GM21737 (cell line): ENCODE results near the gene ICAM1.
A peak's percentile ranks its signal among the peaks of the same experiment; 100 is the strongest.
"Not testable (repeated sequence)": the region's sequence is repeated elsewhere in the genome, so short reads cannot be mapped to it uniquely, and the experiment has no call there.

ENCODE experiments used
- ATAC-seq: cut with Tn5 transposase; IDR thresholded peaks from one replicate; pipeline ENCODE4 v1.9.1; 2021; ENCODE audit warnings: mild to moderate bottlenecking, moderate library complexity; ENCODE audit not compliant: unreplicated experiment

The ICAM1 gene

GRCh38 chr19:10270616-10271394, at the start of gene ICAM1:
ICAM1 (plus strand) TSS chr19:10271120; CDS start chr19:10271160, 40 bp downstream.
- no peak for ATAC-seq

GRCh38 chr19:10222201-10222890, 48.6 kb upstream of the ICAM1 start:
- ATAC-seq: no peak

GRCh38 chr19:10223488-10224213, 47.3 kb upstream of the ICAM1 start:
- ATAC-seq: no peak

DNA sequence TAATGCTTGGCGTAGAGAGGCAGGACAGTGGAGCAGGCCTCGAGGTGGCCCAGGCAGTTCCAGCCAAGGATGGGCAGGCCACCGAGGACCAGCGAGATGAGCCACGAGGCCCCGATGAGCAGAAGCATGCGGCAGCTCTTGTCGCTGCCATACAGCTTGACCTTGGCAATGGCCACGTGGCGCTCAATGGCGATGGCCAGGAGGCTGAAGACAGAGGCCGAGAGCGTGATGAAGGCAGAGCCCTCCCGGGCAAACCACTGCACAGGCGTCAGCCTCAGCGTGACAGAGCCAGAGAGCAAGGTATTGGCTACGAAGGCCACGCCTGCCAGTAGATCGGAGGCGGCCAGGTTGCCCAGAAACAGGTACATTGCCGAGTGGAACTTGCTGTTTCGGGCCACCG, 46.6 kb upstream of the ICAM1 start:
- no peak for ATAC-seq

- no peak for ATAC-seq
Observed at GRCh38 chr19:10226021-10226375, 44.9 kb upstream of the ICAM1 start.

- ATAC-seq: no peak
Observed at GRCh38 chr19:10226376-10227025, 44.4 kb upstream of the ICAM1 start.

GRCh38 chr19:10227026-10227971, 43.6 kb upstream of the ICAM1 start:
- ATAC-seq: no peak

DNA sequence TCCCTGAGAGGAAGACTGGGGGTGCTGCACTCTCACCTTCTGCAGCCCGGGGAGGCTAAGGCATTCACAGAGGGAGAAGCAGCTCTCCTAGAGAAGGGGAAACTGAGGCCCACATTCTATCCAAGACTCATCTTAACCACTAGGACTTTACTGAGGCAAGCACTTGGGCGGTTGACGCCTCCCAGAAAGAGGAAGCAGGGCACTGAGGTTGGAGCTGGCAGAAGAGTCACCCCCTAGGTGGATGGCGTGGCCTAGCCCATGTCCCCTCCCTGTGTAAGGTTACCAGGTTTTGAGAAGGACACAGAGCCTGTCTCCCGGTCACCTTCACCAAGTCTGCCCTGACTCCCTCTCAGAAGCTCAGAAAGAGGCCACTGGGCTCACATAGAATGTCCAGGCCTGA, 42.5 kb upstream of the ICAM1 start:
- no peak for ATAC-seq

GRCh38 chr19:10228920-10229319, 42.0 kb upstream of the ICAM1 start:
- ATAC-seq: no peak

DNA sequence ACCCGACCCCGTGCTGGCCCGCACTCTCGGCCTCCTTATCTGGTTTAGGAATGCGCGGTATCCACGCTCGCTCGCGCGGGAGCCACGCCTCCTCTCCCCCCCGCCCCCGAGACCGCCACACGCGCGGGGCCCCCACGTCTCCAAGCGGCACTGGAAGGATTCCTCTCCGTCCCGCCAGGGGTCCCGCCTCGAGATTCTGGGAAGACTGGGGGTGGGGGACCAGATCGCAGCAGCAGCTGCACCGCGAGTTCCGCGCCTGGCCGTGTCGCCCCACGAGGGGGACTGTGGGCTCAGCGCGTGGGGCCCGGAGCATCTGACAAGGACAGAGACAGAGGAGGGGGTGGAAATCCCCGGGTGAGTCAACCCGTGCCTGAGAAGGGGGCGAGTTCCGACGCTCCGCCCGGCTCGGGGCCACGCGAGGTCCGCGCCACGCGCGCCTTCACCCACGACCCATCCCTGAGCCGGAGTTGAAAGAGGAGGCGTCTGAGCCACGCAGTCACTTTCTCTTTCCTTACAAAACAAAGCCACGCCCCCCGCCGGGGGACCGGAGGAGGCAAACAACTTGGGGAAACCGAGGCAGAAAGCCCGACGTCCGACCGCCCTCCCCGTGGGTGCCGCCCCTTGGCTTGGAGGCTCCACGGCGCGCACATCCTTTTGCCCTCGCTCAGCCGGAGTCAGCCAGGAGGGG, 40.6 kb upstream of the ICAM1 start:
- peak; percentile 6 for ATAC-seq

DNA sequence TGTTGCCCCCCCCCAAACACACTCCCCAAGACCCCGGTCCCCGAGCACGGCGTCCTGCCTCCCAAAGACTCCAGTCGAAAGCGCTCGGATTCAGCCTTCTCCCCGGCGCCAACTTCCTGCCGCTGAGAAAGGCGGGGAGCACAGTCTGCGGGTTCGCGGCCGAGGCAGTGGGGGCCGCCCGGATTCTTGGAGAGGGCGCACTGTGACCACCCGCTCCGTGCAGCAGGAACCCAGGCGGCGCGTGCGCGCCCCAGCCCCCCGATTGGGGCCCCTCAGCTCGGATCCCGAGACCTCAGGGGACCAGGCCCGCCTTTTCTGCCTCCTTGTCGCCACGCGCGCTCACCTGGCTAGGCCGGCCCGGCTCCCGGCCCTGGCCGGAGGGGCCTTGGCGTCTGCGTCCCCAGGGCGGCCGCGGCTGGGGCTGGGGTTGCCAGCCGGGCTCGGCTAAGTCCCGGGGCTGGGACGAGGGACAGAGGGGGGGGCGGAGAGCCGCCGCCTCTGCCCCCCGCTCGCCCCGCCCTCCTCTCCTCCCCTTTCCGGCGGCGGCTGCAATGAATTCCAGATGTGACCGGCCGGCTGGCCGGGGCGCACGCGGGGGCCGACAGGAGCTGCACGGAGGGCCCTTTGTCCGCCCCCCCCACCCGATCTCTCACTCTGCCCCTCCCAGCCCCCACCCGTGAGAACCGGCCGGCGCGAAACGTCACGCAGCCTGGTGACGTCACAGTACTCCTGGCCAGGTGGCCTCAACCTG, 39.9 kb upstream of the ICAM1 start, which contains the start of gene S1PR2:
S1PR2 (minus strand) TSS at position 471 of the 751 bp plus-strand sequence. CDS start 6,426 bp downstream, outside the sequence.
- ATAC-seq: peak; percentile 40

DNA sequence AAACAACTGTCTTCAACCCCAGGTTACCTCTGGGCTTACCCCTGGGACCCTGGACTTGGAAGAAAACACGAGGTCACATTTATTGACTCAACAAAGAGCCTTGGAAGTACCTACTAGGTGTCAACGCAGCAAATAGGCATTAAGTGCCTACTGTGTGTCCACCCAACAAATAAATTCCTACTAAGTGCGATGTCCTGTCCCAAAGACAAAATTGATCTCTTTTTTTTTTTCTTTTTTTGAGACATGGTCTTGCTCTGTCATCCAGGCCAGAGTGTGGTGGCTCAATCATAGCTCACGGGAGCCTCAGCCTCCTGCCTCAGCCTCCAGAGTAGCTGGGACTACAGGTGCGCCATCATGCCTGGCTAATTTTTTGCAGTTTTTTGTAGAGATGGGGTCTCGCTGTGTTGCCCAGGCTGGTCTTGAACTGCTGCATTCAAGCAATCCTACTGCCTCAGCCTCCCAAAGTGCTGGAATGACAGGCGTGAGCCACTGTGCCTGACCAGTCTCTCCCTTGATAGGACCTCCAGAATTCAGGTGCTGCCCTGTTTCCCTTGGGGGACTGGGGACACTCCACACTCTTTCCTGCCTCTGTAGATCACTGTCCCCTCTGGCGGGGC, 39.2 kb upstream of the ICAM1 start:
- ATAC-seq: no peak

GRCh38 chr19:10233946-10234345, 37.0 kb upstream of the ICAM1 start:
- ATAC-seq: no peak

GRCh38 chr19:10235003-10235402, 35.9 kb upstream of the ICAM1 start:
- no peak for ATAC-seq

DNA sequence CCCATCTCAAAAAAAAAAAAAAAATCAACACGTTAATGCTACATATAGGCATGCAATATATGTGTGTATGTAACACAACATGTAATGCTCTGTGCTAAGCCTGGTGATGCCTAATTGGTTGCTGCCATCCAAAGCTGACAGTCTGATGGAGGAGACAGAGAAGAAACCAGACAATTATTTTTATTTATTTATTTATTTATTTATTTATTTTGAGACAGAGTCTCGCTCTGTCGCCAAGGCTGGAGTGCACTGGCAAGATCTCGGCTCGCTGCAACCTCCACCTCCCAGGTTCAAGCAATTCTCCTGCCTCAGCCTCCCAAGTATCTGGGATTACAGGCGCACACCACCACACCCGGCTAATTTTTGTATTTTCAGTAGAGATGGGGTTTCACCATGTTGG, 35.5 kb upstream of the ICAM1 start:
- ATAC-seq: not testable (repeated sequence)

DNA sequence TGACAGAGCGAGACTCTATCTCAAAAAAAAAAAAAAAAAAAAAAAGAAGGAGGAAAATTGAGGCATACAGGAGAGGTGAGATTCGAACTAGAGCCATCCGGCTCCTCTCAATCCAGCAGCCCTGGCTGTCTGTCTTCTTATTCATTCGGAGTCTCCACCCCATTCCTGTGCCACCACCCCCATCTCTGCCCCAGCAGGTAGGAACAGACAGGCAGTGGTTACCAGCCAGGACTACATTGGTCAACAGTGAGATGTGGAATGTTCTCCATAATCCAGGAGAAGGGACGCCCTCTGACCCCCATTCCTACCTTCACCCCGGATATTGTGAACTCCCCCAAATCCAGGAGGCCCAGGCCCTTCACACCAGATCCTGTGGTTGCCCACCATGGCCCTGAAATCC, 33.2 kb upstream of the ICAM1 start:
- ATAC-seq: no peak

DNA sequence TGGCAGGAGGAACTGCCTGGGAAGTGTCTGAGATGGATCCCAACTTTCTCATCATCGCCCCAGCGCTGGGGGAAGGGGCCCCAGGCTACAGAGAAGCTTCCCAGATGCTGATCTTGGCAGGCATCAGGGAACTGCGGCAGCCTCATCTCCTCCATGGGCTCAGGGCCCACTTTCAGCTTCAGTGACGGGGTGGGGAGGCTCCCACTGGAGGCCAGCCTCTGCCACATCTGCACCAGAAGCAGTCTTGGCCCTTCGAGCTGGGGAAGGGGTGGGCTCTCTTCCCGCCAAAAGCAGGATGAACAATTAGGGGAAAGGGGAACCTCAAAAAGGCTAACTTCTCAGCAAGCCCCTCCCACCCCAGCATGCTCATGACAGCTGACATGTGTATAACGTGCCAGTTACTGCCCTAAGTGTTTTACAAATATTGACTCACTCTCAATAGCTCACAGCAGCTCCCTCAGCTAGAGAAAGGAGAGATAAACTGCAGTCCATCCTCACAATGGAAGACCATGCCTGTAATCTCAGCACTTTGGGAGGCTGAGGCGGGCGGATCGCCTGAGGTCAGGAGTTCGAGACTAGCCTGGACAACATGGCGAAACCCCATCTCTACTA, 32.6 kb upstream of the ICAM1 start:
- ATAC-seq: no peak
